Liver (tissue), 3 donors: ENCODE data around the gene SRCAP.

Experiments used
- FOXA2 ChIP-seq: IDR thresholded peaks from 2 replicates; pipeline ENCODE4 v1.6.1; 2016; ENCODE audit warnings: antibody characterized with exemption
- GABPA ChIP-seq, 2 donors: IDR thresholded peaks in 1 of 2; conservative IDR thresholded peaks in 1 of 2; 2 replicates each; pipeline ENCODE4 v1.6.1; 2016; ENCODE audit warnings: antibody characterized with exemption in 2 of 2, mild to moderate bottlenecking in 1 of 2, moderate library complexity in 1 of 2
- RAD21 ChIP-seq, 2 donors: IDR thresholded peaks; 2 replicates each; pipeline ENCODE4 v1.6.1; 2016; ENCODE audit warnings: antibody characterized with exemption in 2 of 2, mild to moderate bottlenecking in 2 of 2
- YY1 ChIP-seq: IDR thresholded peaks from 2 replicates; pipeline ENCODE4 v1.6.1; 2016; ENCODE audit warnings: antibody characterized with exemption, mild to moderate bottlenecking
- TF ChIP-seq, protein P1 (sequence below): IDR thresholded peaks from 2 replicates; pipeline ENCODE4 v1.6.1; 2016; ENCODE audit warnings: antibody characterized with exemption
- TF ChIP-seq, protein P2 (sequence below): IDR thresholded peaks from 2 replicates; pipeline ENCODE4 v1.6.1; 2016; ENCODE audit warnings: antibody characterized with exemption, mild to moderate bottlenecking
- TF ChIP-seq, protein P3 (sequence below): fragments of 150-350 bp; IDR thresholded peaks from 2 replicates; pipeline ENCODE4 v1.5.1; 2017; ENCODE audit warnings: improper control_type of control experiment, low read depth, low read length; ENCODE audit not compliant: missing input control
- TF ChIP-seq, protein P4 (sequence below): IDR thresholded peaks from 2 replicates; pipeline ENCODE4 v1.6.1; 2016; ENCODE audit warnings: antibody characterized with exemption
- TF ChIP-seq, protein P5 (sequence below): IDR thresholded peaks from 2 replicates; pipeline ENCODE4 v1.6.1; 2016; ENCODE audit warnings: antibody characterized with exemption
- donor health status: healthy.
- donor health status: healthy.

DNA sequence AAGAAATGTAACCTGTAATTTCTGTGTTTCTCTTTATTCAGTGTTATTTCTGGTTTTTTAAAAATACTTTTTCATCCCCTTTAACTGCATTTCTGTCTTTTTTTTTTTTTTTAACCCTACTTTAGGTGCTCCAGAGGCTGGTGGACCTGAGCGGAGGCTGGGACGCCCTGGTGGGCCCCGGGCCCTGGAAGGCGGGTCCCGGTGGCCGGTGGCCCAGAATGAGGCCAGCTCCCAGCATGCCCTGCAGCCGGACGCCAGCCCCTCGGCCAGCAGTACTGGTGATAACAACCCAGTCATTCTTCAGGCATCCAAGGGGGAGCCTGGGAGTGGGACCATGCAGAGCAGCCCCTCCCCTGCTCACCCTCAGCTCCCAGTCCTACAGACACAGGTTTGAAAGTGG is 1.5 kb downstream of the SRCAP start:
- TF ChIP-seq, protein P1, sequence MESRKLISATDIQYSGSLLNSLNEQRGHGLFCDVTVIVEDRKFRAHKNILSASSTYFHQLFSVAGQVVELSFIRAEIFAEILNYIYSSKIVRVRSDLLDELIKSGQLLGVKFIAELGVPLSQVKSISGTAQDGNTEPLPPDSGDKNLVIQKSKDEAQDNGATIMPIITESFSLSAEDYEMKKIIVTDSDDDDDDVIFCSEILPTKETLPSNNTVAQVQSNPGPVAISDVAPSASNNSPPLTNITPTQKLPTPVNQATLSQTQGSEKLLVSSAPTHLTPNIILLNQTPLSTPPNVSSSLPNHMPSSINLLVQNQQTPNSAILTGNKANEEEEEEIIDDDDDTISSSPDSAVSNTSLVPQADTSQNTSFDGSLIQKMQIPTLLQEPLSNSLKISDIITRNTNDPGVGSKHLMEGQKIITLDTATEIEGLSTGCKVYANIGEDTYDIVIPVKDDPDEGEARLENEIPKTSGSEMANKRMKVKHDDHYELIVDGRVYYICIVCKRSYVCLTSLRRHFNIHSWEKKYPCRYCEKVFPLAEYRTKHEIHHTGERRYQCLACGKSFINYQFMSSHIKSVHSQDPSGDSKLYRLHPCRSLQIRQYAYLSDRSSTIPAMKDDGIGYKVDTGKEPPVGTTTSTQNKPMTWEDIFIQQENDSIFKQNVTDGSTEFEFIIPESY = no peak
- TF ChIP-seq, protein P2, sequence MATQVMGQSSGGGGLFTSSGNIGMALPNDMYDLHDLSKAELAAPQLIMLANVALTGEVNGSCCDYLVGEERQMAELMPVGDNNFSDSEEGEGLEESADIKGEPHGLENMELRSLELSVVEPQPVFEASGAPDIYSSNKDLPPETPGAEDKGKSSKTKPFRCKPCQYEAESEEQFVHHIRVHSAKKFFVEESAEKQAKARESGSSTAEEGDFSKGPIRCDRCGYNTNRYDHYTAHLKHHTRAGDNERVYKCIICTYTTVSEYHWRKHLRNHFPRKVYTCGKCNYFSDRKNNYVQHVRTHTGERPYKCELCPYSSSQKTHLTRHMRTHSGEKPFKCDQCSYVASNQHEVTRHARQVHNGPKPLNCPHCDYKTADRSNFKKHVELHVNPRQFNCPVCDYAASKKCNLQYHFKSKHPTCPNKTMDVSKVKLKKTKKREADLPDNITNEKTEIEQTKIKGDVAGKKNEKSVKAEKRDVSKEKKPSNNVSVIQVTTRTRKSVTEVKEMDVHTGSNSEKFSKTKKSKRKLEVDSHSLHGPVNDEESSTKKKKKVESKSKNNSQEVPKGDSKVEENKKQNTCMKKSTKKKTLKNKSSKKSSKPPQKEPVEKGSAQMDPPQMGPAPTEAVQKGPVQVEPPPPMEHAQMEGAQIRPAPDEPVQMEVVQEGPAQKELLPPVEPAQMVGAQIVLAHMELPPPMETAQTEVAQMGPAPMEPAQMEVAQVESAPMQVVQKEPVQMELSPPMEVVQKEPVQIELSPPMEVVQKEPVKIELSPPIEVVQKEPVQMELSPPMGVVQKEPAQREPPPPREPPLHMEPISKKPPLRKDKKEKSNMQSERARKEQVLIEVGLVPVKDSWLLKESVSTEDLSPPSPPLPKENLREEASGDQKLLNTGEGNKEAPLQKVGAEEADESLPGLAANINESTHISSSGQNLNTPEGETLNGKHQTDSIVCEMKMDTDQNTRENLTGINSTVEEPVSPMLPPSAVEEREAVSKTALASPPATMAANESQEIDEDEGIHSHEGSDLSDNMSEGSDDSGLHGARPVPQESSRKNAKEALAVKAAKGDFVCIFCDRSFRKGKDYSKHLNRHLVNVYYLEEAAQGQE = no peak
- TF ChIP-seq, protein P3, sequence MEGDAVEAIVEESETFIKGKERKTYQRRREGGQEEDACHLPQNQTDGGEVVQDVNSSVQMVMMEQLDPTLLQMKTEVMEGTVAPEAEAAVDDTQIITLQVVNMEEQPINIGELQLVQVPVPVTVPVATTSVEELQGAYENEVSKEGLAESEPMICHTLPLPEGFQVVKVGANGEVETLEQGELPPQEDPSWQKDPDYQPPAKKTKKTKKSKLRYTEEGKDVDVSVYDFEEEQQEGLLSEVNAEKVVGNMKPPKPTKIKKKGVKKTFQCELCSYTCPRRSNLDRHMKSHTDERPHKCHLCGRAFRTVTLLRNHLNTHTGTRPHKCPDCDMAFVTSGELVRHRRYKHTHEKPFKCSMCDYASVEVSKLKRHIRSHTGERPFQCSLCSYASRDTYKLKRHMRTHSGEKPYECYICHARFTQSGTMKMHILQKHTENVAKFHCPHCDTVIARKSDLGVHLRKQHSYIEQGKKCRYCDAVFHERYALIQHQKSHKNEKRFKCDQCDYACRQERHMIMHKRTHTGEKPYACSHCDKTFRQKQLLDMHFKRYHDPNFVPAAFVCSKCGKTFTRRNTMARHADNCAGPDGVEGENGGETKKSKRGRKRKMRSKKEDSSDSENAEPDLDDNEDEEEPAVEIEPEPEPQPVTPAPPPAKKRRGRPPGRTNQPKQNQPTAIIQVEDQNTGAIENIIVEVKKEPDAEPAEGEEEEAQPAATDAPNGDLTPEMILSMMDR = no peak
- TF ChIP-seq RAD21 (IDR thresholded peaks at IDR 0.05) (no peak), YY1 (no peak), GABPA (IDR thresholded peaks at IDR 0.05 in 1 of 2, conservative IDR thresholded peaks at IDR 0.05 in 1 of 2) (no peak), FOXA2 (no peak)
- TF ChIP-seq, protein P4, sequence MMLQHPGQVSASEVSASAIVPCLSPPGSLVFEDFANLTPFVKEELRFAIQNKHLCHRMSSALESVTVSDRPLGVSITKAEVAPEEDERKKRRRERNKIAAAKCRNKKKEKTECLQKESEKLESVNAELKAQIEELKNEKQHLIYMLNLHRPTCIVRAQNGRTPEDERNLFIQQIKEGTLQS = no peak
- TF ChIP-seq, protein P5, sequence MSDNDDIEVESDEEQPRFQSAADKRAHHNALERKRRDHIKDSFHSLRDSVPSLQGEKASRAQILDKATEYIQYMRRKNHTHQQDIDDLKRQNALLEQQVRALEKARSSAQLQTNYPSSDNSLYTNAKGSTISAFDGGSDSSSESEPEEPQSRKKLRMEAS = no peak
